Brain microvascular endothelial cell (primary cell): Measurements from ENCODE around the gene OSMR.

ENCODE experiments used
- DNase-seq: peaks from one replicate; pipeline ENCODE4 v3.0.0-alpha.2; 2020
- H3K27ac ChIP-seq: fragments of 250-450 bp; sonication (Bioruptor Pico); 2 replicates; pipeline ENCODE4 v1.5.1; 2020; ENCODE audit warnings: mild to moderate bottlenecking, moderate library complexity
- H3K27me3 ChIP-seq: fragments of 250-450 bp; sonication (Bioruptor Pico); replicated peaks from 2 replicates; pipeline ENCODE4 v1.5.1; 2020; ENCODE audit warnings: mild to moderate bottlenecking
- H3K36me3 ChIP-seq: fragments of 250-450 bp; sonication (Bioruptor Pico); replicated peaks from 2 replicates; pipeline ENCODE4 v1.5.1; 2020; ENCODE audit warnings: mild to moderate bottlenecking
- H3K4me3 ChIP-seq: 2 replicates; pipeline ENCODE4 v1.5.1; 2011; ENCODE audit warnings: low read depth, mild to moderate bottlenecking, control low read depth, low read length, moderate library complexity
- CTCF ChIP-seq: IDR thresholded peaks from 2 replicates; pipeline ENCODE4 v1.5.1; 2011; ENCODE audit warnings: low read depth, mild to moderate bottlenecking, moderate library complexity, low read length, control low read depth, inconsistent platforms; ENCODE audit errors: missing control alignments
- in situ Hi-C: cut with HindIII; loops from 2 replicates; pipeline ENCODE4 v1.10.0; 2017; ENCODE audit warnings: low sequenced_read_pairs, low pct_ligation_motif_present

OSMR gene

GRCh38 chr5:38941912-38942311, 96.1 kb downstream of the OSMR start:
- Histone ChIP-seq H3K36me3 (peaks cover 31% of the 10 kb centered on the region), H3K4me3 (no peak overlapping the region), H3K27me3 (no peaks in the 10 kb centered on the region), H3K27ac (no peak overlapping the region)
- TF ChIP-seq CTCF, result no peak
- no peak for DNase-seq
- in situ Hi-C loops, result no loop called here

GRCh38 chr5:38944282-38944681, 98.5 kb downstream of the OSMR start:
- no peak overlapping the region for H3K27ac ChIP-seq
- no peak overlapping the region for H3K4me3 ChIP-seq
- peaks cover 28% of the 10 kb centered on the region for H3K36me3 ChIP-seq
- no peak for TF ChIP-seq CTCF
- no peak for DNase-seq
- no peaks in the 10 kb centered on the region for H3K27me3 ChIP-seq
- in situ Hi-C loops, result no loop called here

- in situ Hi-C loops, result no loop called here
- peak; percentile 14 for DNase-seq
- H3K27me3 ChIP-seq, result no peaks in the 10 kb centered on the region
- H3K27ac ChIP-seq, result peak overlapping the region; percentile 13
- peaks cover 46% of the 10 kb centered on the region for H3K36me3 ChIP-seq
- no peak overlapping the region for H3K4me3 ChIP-seq
- no peak for TF ChIP-seq CTCF
These were observed 102.7 kb downstream of the OSMR start for GRCh38 chr5:38948501-38948900.

GRCh38 chr5:38953426-38954012, 107.7 kb downstream of the OSMR start:
- DNase-seq, result no peak
- TF ChIP-seq CTCF, result no peak
- in situ Hi-C loops, result no loop called here
- no peak overlapping the region for H3K27ac ChIP-seq
- no peaks in the 10 kb centered on the region for H3K27me3 ChIP-seq
- H3K4me3 ChIP-seq, result no peak overlapping the region
- peaks cover 53% of the 10 kb centered on the region for H3K36me3 ChIP-seq

- TF ChIP-seq CTCF, result no peak
- in situ Hi-C loops, result no loop called here
- Histone ChIP-seq H3K4me3 (no peak overlapping the region), H3K27me3 (no peaks in the 10 kb centered on the region), H3K36me3 (peaks cover 26% of the 10 kb centered on the region), H3K27ac (no peak overlapping the region)
- no peak for DNase-seq
These were observed 115.9 kb downstream of the OSMR start for GRCh38 chr5:38961691-38962090.

GRCh38 chr5:38968665-38969064, 122.9 kb downstream of the OSMR start:
- H3K36me3 ChIP-seq, result peaks cover 15% of the 10 kb centered on the region
- H3K27me3 ChIP-seq, result no peaks in the 10 kb centered on the region
- no peak overlapping the region for H3K27ac ChIP-seq
- TF ChIP-seq CTCF, result no peak
- no peak overlapping the region for H3K4me3 ChIP-seq
- DNase-seq, result no peak
- in situ Hi-C loops, result no loop called here
